Transverse colon (tissue), 3 donors: ENCODE results near the gene SCN8A.

ENCODE experiments used
- POLR2A ChIP-seq: fragments of 450-650 bp; IDR thresholded peaks from one replicate; pipeline ENCODE4 v1.6.1; 2016; ENCODE audit warnings: antibody characterized with exemption, mild to moderate bottlenecking, moderate library complexity
- POLR2AphosphoS5 ChIP-seq, 3 donors: sonication (generic); formaldehyde crosslinking; IDR thresholded peaks; one replicate each; pipeline ENCODE4 v1.6.1; 2016; ENCODE audit warnings: antibody characterized with exemption in 3 of 3

DNA sequence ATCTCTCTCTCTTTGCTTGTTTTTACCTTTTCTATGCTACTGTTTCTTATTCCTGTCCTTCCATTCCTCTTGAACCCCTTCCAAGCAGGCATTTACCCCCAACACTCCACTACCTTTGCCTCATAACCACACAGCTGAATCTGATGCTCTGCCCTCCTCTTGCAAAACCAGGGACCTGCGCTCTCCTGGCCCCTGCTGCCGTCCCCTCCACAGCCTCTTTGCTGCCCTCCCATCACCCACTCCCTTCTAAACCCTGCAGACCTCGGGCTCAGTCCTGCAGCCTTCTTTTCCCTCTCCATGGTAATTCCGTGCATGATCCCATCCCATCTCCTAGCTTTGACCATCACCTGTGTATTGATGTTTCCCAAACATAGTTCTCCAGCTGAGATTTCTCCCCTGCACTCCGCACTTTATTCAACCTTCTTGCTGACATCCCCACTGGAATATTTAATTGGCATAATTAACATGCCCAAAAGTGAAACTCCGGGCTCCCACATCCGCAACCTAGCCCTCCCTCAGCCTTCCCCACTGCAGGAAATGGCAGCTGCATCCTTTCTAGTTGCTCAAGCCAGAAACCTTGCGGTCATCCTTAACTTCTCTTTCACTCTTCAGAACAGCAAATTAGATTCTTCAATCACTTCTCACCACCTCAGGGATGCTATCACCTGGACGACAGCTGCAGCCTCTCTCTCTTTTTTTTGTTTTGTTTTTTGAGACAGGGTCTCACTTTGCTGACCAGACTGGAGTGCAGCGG, 241.5 kb downstream of the SCN8A start:
- TF ChIP-seq POLR2A: no peak
- no peak for TF ChIP-seq POLR2AphosphoS5 (IDR thresholded peaks at IDR 0.05)
